Astrocyte (in vitro differentiated cells and primary cell): Measurements from ENCODE around the gene TSEN54.

Source experiments
- CTCF ChIP-seq: IDR thresholded peaks from 2 replicates; pipeline ENCODE4 v1.5.1; 2011; ENCODE audit warnings: low read depth, mild to moderate bottlenecking, inconsistent platforms, low read length, moderate library complexity; ENCODE audit not compliant: insufficient read depth
- EZH2 ChIP-seq: IDR thresholded peaks from 2 replicates; pipeline ENCODE4 v1.6.1; 2012; ENCODE audit warnings: mild to moderate bottlenecking, low read length, inconsistent platforms; ENCODE audit not compliant: insufficient read depth

- TF ChIP-seq CTCF (no peak), EZH2 (no peak)
Observed at GRCh38 chr17:75548813-75549212, 32.5 kb downstream of the TSEN54 start.
